Pancreas (tissue), 10 donors: ENCODE measurements around the gene TSHR. TPM values are rescaled to one million over a fixed set of nuclear protein-coding genes. Genes with fewer than 3 reads are reported as not detected.
"Not testable (repeated sequence)": the region's sequence is repeated elsewhere in the genome, so short reads cannot be mapped to it uniquely, and the experiment has no call there.

Source experiments
- ATAC-seq, 4 donors: fragments of 200-7000 bp; cut with Tn5 transposase; one replicate each; pipeline versions ENCODE4 v1.8.0 to v1.9.1; 2020; ENCODE audit warnings: mild to moderate bottlenecking in 4 of 4, moderate library complexity in 4 of 4
- DNase-seq, 6 donors: peaks; one replicate each; pipeline ENCODE4 v3.0.0-alpha.2; 2020
- FAIRE-seq: peaks from 2 replicates; lab custom pipeline; 2012; peaks lifted over from hg19 to GRCh38; lab: Jason Lieb, UNC
- H3K27ac ChIP-seq, 4 donors: fragments of 200-600 bp; sonication (generic); 1 replicate in 3 of 4; 2 replicates in 1 of 4; pipeline versions ENCODE4 v1.5.0 to v1.8.0; 2020
- H3K27me3 ChIP-seq, 4 donors: fragments of 200-600 bp; one replicate each; pipeline ENCODE4 v1.8.0; 2021
- H3K36me3 ChIP-seq, 3 donors: fragments of 200-600 bp; sonication (generic) in 1 of 3; one replicate each; pipeline versions ENCODE4 v1.5.0 to v1.8.0; 2020 to 2021
- H3K4me1 ChIP-seq, 3 donors: fragments of 200-600 bp; one replicate each; pipeline ENCODE4 v1.8.0; 2021
- H3K4me3 ChIP-seq, 4 donors: fragments of 200-600 bp; sonication (generic) in 2 of 4; one replicate each; pipeline versions ENCODE4 v1.5.0 to v1.8.0; 2020 to 2021
- H3K9me3 ChIP-seq, 4 donors: fragments of 200-600 bp; one replicate each; pipeline ENCODE4 v1.8.0; 2021
- WGBS, 2 donors: extraction: QIAGEN DNeasy Blood & Tissue Kit; methylation state at CpG; one replicate each; pipeline ENCODE4 v1.1.7; 2013; 5-methylcytosine and 5-hydroxymethylcytosine counted together
- intact Hi-C, 3 donors: fragments of 100-400 bp; cut with DNase I; formaldehyde crosslinking; loops; one replicate each; pipeline versions ENCODE4 v1.11.1 to v1.14.2; 2022
- polyA plus RNA-seq, 2 donors: library from polyadenylated mRNA; stranded (reverse); fragments of 200-250 nt; gene quantifications; one replicate each; pipeline ENCODE4 v1.2.3, GENCODE V29; 2013
- total RNA-seq, 6 donors: library from RNA; stranded (reverse); fragmentation: NEBNext Ultra II Directional in 4 of 6; extraction: Animal tissue kit (Norgen Biotek cat#: 25700) in 4 of 6; gene quantifications; one replicate each; pipeline versions ENCODE4 v1.2.1 to v1.2.4, GENCODE V29; 2021 to 2023
- TF ChIP-seq, protein P1 (sequence below), 4 donors: fragments of 200-600 bp; sonication (generic) in 3 of 4; IDR thresholded peaks; one replicate each; pipeline versions ENCODE4 v1.5.0 to v1.8.0; 2021; ENCODE audit warnings: antibody characterized with exemption in 4 of 4
- donor health status: healthy with polysubstance abuse.
- donor health status: DM: no; HTN: no; CAD: no; lungs with moderate emphysema.
- donor health status: DM: no; HTN: no; CAD: no.
- donor health status: control.
- donor health status: control.
- donor health status: Bipolar disorder and iron deficiency.
- donor health status: DM: yes; HTN: yes; CAD: no.
- donor health status: DM: no; HTN: no; CAD: no.
- donor health status: DM: no; HTN: no; CAD: no.
- donor health status: DM: yes; HTN: yes; CAD: no.

The TSHR gene
- total and polyA plus RNA-seq, 8 donors, result 0.22 to 0.41 (median 0.29) TPM; not detected in 4

- intact Hi-C loops, result no loop called here
- Histone ChIP-seq H3K4me1 (no peaks in the 10 kb centered on the region), H3K4me3 (no peak overlapping the region), H3K36me3 (no peaks in the 10 kb centered on the region), H3K9me3 (no peaks in the 10 kb centered on the region), H3K27me3 (no peaks in the 10 kb centered on the region), H3K27ac (no peak overlapping the region)
- FAIRE-seq (no peak), DNase-seq (no peak), ATAC-seq (no peak)
- WGBS, 2 donors, result 64 to 81% methylated on average over 1 of the region's 1 CpG
- TF ChIP-seq, protein P1, sequence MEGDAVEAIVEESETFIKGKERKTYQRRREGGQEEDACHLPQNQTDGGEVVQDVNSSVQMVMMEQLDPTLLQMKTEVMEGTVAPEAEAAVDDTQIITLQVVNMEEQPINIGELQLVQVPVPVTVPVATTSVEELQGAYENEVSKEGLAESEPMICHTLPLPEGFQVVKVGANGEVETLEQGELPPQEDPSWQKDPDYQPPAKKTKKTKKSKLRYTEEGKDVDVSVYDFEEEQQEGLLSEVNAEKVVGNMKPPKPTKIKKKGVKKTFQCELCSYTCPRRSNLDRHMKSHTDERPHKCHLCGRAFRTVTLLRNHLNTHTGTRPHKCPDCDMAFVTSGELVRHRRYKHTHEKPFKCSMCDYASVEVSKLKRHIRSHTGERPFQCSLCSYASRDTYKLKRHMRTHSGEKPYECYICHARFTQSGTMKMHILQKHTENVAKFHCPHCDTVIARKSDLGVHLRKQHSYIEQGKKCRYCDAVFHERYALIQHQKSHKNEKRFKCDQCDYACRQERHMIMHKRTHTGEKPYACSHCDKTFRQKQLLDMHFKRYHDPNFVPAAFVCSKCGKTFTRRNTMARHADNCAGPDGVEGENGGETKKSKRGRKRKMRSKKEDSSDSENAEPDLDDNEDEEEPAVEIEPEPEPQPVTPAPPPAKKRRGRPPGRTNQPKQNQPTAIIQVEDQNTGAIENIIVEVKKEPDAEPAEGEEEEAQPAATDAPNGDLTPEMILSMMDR (IDR thresholded peaks at IDR 0.05), result no peak
Observed at GRCh38 chr14:81018684-81019083, 63.3 kb downstream of the TSHR start.

DNA sequence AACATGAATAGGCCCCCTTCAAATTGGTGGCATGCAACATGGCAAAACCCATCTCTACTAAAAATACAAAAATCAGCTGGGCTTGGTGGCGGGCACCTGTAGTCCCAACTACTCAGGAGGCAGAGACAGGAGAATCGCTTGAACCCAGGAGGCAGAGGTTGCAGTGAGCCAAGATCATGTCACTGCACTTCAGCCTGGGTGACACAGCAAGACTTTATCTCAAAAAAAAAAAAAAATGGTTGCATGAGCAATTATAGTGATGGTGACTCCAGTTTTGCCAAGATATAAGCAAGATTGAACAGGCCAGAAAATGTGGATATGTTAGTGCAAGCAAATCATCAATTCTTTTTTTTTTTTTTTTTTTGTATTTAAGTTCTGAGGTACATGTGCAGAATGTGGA lies 63.7 kb downstream of the TSHR start:
- intact Hi-C loops, result not testable (repeated sequence)

DNA sequence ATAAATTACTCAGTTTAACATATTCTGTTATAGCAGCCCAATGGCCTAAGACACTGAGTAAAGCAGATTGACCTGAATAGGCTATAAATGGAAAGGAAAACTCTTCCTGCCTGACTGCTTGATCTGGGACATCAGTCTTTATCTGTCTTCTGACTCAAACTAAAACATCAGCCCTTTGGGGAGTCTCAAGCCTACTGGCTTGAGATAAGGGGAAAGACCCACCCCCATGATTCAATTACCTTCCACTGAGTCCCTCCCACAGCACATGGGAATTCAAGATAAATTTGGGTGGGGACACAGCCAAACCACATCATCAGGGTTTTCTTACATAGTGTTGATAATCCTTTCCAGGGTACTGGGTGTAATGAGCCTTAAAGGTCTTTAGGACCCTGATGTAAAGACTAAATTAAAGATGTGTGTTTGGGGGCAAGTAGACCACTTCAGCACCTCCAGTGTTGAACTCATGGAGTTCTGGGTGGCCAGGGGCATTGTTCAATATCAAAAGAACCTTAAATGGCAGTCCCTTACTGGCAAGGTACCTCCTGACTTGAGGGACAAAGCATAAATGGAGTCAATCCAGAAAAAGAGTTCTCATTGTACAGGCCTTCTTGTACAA lies 67.8 kb downstream of the TSHR start:
- intact Hi-C loops, result no loop called here
- no peak overlapping the region for H3K27ac ChIP-seq
- no peaks in the 10 kb centered on the region for H3K36me3 ChIP-seq
- H3K27me3 ChIP-seq, result no peaks in the 10 kb centered on the region
- ATAC-seq (no peak), FAIRE-seq (no peak), DNase-seq (no peak)
- no peaks in the 10 kb centered on the region for H3K4me1 ChIP-seq
- no peaks in the 10 kb centered on the region for H3K9me3 ChIP-seq
- TF ChIP-seq, protein P1 (IDR thresholded peaks at IDR 0.05), result no peak
- H3K4me3 ChIP-seq, result no peak overlapping the region

More for the DNA sequence above, 63.7 kb downstream of the TSHR start:
- H3K4me3 ChIP-seq, FAIRE-seq, H3K9me3 ChIP-seq, H3K27ac ChIP-seq, H3K27me3 ChIP-seq, H3K36me3 ChIP-seq, DNase-seq, H3K4me1 ChIP-seq, ATAC-seq: not testable (repeated sequence)
- 90 to 91% methylated on average over 2 of the region's 2 CpGs for WGBS, 2 donors

DNA sequence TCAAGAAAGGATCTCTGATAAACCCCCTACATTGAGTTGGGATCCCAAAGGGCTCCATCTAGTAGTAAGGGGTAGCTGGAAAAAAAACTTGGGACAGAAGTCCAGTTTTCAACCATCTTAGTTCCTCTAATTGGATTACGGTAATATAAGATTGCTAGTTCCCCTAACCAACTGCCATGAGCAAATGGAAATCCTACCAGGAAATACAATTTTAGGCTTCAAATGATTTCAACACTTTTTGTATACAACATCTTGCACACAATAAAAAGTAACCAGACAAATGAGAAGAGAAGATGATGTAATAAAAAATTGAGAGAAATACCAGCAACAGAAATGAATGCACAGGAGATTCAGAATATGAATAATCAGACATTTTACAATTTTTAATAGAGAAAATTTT lies 73.0 kb downstream of the TSHR start:
- intact Hi-C loops, result no loop called here
- TF ChIP-seq, protein P1 (IDR thresholded peaks at IDR 0.05), result no peak
- ATAC-seq (no peak), DNase-seq (no peak), FAIRE-seq (no peak)
- H3K27ac ChIP-seq, result no peak overlapping the region
- H3K9me3 ChIP-seq, result no peaks in the 10 kb centered on the region
- H3K4me3 ChIP-seq, result no peak overlapping the region
- no peaks in the 10 kb centered on the region for H3K27me3 ChIP-seq
- H3K4me1 ChIP-seq, result no peaks in the 10 kb centered on the region
- 89 to 91% methylated on average over 1 of the region's 1 CpG for WGBS, 2 donors
- no peaks in the 10 kb centered on the region for H3K36me3 ChIP-seq

DNA sequence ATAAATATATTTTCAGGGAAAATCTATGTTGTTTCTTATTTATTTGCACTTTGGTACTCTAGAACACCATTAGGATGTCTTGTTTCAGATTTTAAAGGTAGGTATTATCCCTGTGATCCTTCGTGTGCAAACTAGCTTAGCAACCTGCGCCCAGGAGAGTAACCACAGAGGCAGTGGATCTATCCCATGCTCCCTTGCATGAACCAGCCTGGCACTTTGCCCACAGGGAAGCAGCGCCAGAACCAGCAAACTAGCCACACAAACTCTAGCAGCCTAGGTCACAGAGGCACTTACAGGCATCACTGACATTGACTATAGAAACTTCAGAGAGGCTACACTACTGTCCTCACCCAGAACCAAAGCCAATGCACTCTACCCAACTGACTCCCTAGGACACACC lies 76.1 kb downstream of the TSHR start:
- intact Hi-C loops, result no loop called here
- no peak for FAIRE-seq
- TF ChIP-seq, protein P1 (IDR thresholded peaks at IDR 0.05), result no peak
- 39 to 53% methylated on average over 3 of the region's 3 CpGs for WGBS, 2 donors
- no peaks in the 10 kb centered on the region for H3K4me1 ChIP-seq
- peak; percentile 42 to 84 (median 73) for DNase-seq
- H3K36me3 ChIP-seq, result no peaks in the 10 kb centered on the region
- peak; percentile 53 to 66 (median 56) for ATAC-seq
- no peaks in the 10 kb centered on the region for H3K9me3 ChIP-seq
- H3K27ac ChIP-seq, result no peak overlapping the region
- no peaks in the 10 kb centered on the region for H3K27me3 ChIP-seq
- H3K4me3 ChIP-seq, result no peak overlapping the region
